Raji (cell line): Measurements from ENCODE around the gene LRP11.

Experiments
- POLR2A ChIP-seq: IDR thresholded peaks from 2 replicates; pipeline ENCODE4 v1.6.1; 2011; ENCODE audit warnings: low read depth, low read length, control low read depth; ENCODE audit not compliant: insufficient read depth

LRP11 gene

GRCh38 chr6:149900620-149901443 is 36.7 kb upstream of the LRP11 start:
- TF ChIP-seq POLR2A, result no peak

DNA sequence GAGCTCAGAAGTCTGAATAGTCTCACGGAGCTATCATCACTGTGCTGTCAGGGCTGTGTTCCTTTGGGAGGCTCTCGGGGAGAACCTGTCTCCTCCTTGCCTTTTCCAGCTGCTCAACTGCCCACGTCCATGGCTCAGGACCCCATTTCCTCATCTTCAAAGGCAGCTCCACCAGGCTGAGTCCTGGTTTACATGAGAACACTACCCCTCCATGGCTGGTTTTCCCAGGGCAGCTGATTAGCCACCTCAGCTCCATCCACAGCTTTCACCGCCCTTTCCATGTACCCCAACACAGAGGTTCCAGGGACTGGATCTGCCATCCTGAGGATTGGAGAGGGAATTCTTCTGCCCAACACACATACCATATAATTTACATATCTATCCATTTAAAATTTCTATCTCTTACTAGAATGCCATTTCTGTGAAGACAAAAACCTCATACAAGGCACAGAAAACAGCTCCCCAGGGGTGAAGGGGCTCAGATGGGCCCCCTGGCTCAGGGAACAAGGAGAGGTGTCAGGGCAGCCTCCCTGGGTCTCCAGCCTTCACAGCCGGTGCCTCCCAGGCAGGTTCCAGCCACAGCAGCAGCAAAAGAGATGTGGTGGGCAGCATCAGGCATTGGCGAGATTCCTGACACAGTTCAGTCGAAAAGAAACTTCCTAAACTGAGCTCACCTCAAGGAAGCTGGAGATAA is 35.9 kb upstream of the LRP11 start:
- TF ChIP-seq POLR2A, result no peak

GRCh38 chr6:149899486-149899885 is 35.3 kb upstream of the LRP11 start:
- TF ChIP-seq POLR2A, result no peak

GRCh38 chr6:149898966-149899365 is 34.8 kb upstream of the LRP11 start:
- no peak for TF ChIP-seq POLR2A

GRCh38 chr6:149897855-149898744 is 33.9 kb upstream of the LRP11 start, which contains the start of gene RAET1E:
RAET1E (minus strand) TSS chr6:149898113; CDS start chr6:149890901, 7,212 bp downstream.
- TF ChIP-seq POLR2A, result no peak

DNA sequence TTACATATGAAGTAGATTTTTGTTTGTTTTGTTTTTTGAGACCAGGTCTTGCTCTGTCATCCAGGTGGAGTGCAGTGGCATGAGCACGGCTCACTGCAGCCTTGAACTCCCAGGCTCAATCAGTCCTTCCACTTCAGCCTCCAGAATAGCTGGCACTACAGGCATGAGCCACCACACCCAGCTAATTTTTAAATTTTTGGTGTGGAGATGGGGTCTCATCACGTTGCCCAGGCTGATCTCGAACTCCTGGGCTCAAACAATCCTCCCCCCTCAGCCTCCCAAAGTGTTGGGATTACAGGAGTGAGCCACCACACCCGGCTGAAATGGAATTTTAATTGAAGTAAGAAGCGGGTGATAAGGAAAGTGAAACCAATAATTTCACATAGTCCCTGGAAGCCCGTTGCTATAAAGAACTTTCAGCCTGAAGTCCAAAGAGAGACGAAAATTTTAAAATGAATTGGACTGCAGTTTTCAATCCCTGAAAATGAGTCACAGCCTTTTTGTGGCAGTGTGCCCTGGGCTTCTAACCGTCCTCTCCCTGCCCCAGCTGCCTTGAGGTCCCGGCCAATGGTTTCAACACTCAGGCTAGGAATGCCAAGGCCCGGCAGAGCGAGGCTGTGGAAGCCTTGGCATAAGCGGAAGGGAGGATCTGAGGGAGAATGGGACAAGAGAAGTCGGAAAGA is 33.0 kb upstream of the LRP11 start:
- TF ChIP-seq POLR2A, result no peak

- no peak for TF ChIP-seq POLR2A
Observed at GRCh38 chr6:149896491-149896890, 32.3 kb upstream of the LRP11 start.

DNA sequence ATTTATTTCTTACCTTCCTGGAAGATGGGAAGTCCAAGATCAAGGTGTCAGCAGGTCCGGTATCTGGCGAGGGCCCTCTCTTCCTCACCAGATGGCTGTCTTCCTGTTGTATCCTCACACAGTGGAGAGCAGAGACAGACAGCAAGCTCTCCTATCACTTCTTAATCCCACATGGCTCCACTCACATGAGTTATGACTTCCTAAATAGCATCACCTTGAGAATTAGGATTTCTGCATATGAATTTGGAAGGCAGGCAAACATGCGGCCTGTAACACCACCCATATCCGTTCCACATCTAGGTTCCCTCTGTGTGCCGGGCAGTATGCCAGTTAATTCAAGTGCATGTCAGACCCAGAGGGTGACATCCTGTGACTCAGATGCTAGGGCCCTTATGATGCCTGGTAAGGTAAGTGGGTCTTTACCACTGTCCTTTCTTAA is 31.7 kb upstream of the LRP11 start:
- TF ChIP-seq POLR2A, result no peak

DNA sequence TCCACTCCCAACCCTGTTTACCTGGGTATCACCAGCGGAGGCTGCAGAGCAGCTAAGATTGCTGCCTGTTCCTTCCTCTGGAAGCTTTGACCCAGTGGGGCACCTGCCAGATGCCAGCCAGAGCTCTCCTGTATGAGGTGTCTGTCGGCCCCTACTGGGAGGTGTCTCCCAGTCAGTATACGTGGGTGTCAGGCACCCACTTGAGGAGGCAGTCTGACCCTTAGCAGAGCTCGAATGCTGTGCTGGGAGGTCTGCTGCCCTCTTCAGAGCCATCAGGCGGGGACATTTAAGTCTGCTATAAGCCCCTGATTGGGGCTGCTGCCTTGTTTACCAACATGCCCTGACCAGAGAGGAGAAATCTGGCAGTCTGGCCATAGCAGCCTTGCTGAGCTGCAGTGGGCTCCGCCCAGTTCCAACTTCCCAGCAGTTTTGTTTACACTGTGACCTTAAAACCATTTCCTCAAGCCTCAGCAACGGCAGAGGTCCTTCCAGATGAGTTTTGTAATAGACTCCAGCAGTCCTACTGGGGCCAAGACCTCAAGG is 31.0 kb upstream of the LRP11 start:
- TF ChIP-seq POLR2A, result no peak

GRCh38 chr6:149891259-149891658 is 27.1 kb upstream of the LRP11 start:
- no peak for TF ChIP-seq POLR2A

DNA sequence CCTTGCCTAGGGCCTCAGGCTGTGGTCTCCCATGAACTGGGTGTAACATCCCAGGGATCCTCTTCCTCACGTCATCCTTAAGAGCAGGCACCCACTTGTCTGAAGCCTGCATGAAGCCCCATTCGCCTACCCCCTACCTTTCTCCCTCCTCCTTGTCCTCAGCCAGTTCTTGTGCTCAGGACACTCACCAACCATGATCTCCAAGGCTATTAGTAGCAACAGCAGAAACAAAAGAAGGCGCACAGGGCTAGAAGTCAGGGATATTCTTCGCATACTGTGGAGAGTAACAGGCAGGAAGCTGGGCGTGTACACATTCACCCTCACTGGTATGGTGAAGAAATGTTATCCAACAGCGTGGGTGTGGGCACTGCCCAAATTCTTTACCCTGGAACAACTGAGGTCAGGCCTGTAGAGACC is 26.5 kb upstream of the LRP11 start:
- TF ChIP-seq POLR2A, result no peak

GRCh38 chr6:149889326-149889725 is 25.2 kb upstream of the LRP11 start:
- TF ChIP-seq POLR2A, result no peak

DNA sequence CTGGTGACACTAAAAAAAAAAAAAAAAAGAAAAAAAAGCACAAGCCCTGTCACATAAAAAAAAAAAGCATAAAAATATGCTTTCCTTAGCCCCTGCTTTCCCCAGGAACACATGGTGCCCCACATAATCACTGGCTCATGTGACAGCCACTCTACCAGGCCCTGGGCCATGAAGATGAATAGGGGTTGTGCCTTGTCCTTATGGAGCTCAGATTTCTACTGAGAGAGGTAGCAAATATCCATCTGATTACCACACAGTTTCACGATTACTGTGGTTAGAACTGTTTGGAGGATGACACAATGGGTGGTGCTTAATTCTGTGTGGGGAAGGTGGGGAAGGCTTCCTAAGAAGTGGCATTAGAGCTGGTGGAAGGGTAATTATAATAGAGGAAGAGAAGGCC is 24.5 kb upstream of the LRP11 start:
- TF ChIP-seq POLR2A, result no peak

- TF ChIP-seq POLR2A, result no peak
Observed at GRCh38 chr6:149888093-149888492, 23.9 kb upstream of the LRP11 start.
